PC-9 (cell line): Measurements from ENCODE around the gene DDAH1.

Experiments used
- EZH2 ChIP-seq: fragments of 200-600 bp; sonication (generic); IDR thresholded peaks from 2 replicates; pipeline ENCODE4 v1.8.0; 2017; ENCODE audit warnings: antibody characterized with exemption, low read depth
- TF ChIP-seq, protein P1 (sequence below): fragments of 200-600 bp; sonication (generic); conservative IDR thresholded peaks from 2 replicates; pipeline ENCODE4 v1.6.1; 2017; ENCODE audit warnings: mixed run types, antibody characterized with exemption, mild to moderate bottlenecking, moderate library complexity

DNA sequence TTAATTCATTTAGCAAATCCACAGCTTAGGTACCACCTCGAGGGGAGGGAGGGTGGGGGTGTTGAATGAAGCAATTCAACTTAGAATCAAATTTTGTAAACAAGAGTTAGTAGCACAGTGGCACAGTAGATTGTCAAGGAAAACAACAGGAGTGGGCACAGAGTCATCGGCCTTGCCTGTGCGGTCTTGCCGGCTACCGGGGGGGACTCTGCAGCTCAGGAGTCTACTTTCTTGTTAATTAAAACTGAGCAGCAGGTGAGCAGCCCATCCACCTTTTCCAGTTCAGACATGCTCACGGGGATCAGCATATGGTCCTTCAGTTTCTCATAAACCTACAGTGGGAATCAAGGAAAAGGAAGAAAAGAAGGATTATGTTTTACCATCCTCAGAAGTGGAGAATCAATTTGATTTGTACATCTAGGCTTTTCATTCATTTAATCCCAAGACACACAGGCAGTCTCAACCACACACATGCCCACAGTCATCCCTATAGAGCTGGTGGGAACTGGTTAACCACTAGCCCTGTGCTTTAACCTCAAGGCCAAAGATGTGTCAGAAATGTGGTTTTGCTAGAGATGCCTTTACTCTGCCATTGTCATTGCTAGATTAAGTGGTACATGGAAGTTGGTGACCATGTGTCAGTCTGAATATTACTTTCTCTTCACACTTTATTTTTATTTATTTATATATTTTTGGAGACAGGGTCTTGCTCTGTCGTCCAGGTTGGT, 143.6 kb downstream of the DDAH1 start:
- TF ChIP-seq, protein P1, sequence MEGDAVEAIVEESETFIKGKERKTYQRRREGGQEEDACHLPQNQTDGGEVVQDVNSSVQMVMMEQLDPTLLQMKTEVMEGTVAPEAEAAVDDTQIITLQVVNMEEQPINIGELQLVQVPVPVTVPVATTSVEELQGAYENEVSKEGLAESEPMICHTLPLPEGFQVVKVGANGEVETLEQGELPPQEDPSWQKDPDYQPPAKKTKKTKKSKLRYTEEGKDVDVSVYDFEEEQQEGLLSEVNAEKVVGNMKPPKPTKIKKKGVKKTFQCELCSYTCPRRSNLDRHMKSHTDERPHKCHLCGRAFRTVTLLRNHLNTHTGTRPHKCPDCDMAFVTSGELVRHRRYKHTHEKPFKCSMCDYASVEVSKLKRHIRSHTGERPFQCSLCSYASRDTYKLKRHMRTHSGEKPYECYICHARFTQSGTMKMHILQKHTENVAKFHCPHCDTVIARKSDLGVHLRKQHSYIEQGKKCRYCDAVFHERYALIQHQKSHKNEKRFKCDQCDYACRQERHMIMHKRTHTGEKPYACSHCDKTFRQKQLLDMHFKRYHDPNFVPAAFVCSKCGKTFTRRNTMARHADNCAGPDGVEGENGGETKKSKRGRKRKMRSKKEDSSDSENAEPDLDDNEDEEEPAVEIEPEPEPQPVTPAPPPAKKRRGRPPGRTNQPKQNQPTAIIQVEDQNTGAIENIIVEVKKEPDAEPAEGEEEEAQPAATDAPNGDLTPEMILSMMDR, result no peak
- TF ChIP-seq EZH2, result no peak
